HEK293 (cell line): Measurements from ENCODE around the gene GLIS1.

Experiments used
- CTCF ChIA-PET: fragments of 350-600 bp; formaldehyde crosslinking; extraction: SDS; loops from one replicate; lab custom pipeline; 2021; ENCODE audit warnings: antibody characterized with exemption; lab: Yijun Ruan, JAX
- POLR2A ChIA-PET: fragments of 300-600 bp; formaldehyde crosslinking; extraction: SDS; loops from one replicate; lab custom pipeline; 2020; ENCODE audit warnings: antibody characterized with exemption, inconsistent platforms; lab: Yijun Ruan, JAX
- H3K27ac ChIP-seq: fragments of 200-500 bp; sonication (Bioruptor generic); 2 replicates; pipeline ENCODE4 v1.5.1; 2014; ENCODE audit warnings: low read depth, low read length, control low read depth, inconsistent platforms; ENCODE audit errors: extremely low read depth
- H3K36me3 ChIP-seq, 2 experiments: fragments of 200-500 bp in 1 of 2; sonication (Bioruptor generic) in 1 of 2; 1 replicate in 1 of 2; 2 replicates in 1 of 2; pipeline ENCODE4 v1.5.1; 2014 to 2017; ENCODE audit warnings: inconsistent platforms in 2 of 2, low read length in 2 of 2; ENCODE audit not compliant: control insufficient read depth in 2 of 2, insufficient read depth in 1 of 2
- H3K4me1 ChIP-seq: fragments of 200-500 bp; sonication (Bioruptor generic); 2 replicates; pipeline ENCODE4 v1.5.1; 2014; ENCODE audit warnings: mild to moderate bottlenecking, low read length, inconsistent platforms; ENCODE audit not compliant: control insufficient read depth, insufficient read depth
- H3K4me3 ChIP-seq: 2 replicates; pipeline ENCODE4 v1.5.1; 2011; ENCODE audit warnings: low read depth, mild to moderate bottlenecking, control low read depth, low read length, moderate library complexity
- H3K9me3 ChIP-seq: fragments of 200-500 bp; sonication (Bioruptor generic); 2 replicates; pipeline ENCODE4 v1.5.1; 2014; ENCODE audit warnings: low read depth, low read length, inconsistent platforms; ENCODE audit not compliant: control insufficient read depth, insufficient read depth
- BCL11B ChIP-seq: fragments of 450-650 bp; formaldehyde crosslinking; IDR thresholded peaks from 2 replicates; pipeline ENCODE4 v1.5.1; 2016; ENCODE audit warnings: low read depth, missing biosample characterization, missing genetic modification characterization
- ELK4 ChIP-seq: IDR thresholded peaks from 2 replicates; pipeline ENCODE4 v1.6.1; 2011; ENCODE audit warnings: mild to moderate bottlenecking, low read depth, low read length, borderline replicate concordance
- SP3 ChIP-seq: fragments of 450-650 bp; formaldehyde crosslinking; IDR thresholded peaks from 2 replicates; pipeline ENCODE4 v1.5.1; 2016; ENCODE audit warnings: missing biosample characterization, missing genetic modification characterization
- ZBTB1 ChIP-seq: fragments of 450-650 bp; formaldehyde crosslinking; IDR thresholded peaks from 2 replicates; pipeline ENCODE4 v1.5.1; 2016; ENCODE audit warnings: missing biosample characterization, missing genetic modification characterization
- ZBTB11 ChIP-seq: fragments of 450-650 bp; formaldehyde crosslinking; conservative IDR thresholded peaks from 2 replicates; pipeline ENCODE4 v1.5.1; 2016; ENCODE audit warnings: low read depth, missing biosample characterization, missing genetic modification characterization
- ZBTB49 ChIP-seq: fragments of 450-650 bp; formaldehyde crosslinking; IDR thresholded peaks from 2 replicates; pipeline ENCODE4 v1.5.1; 2016; ENCODE audit warnings: missing biosample characterization, missing genetic modification characterization, low read depth
- ZEB2 ChIP-seq: fragments of 450-650 bp; formaldehyde crosslinking; IDR thresholded peaks from 2 replicates; pipeline ENCODE4 v1.5.1; 2016; ENCODE audit warnings: missing biosample characterization, missing genetic modification characterization
- ZFP3 ChIP-seq: fragments of 450-650 bp; formaldehyde crosslinking; IDR thresholded peaks from 2 replicates; pipeline ENCODE4 v1.5.1; 2016; ENCODE audit warnings: low read depth, missing biosample characterization, missing genetic modification characterization
- ZNF121 ChIP-seq: fragments of 450-650 bp; formaldehyde crosslinking; IDR thresholded peaks from 2 replicates; pipeline ENCODE4 v1.5.1; 2016; ENCODE audit warnings: missing biosample characterization, missing genetic modification characterization
- ZNF133 ChIP-seq: fragments of 450-650 bp; formaldehyde crosslinking; IDR thresholded peaks from 2 replicates; pipeline ENCODE4 v1.5.1; 2016; ENCODE audit warnings: missing biosample characterization, missing genetic modification characterization
- ZNF174 ChIP-seq: fragments of 450-650 bp; formaldehyde crosslinking; IDR thresholded peaks from 2 replicates; pipeline ENCODE4 v1.5.0; 2017; ENCODE audit warnings: missing biosample characterization, mild to moderate bottlenecking, missing genetic modification characterization
- ZNF2 ChIP-seq: fragments of 450-650 bp; formaldehyde crosslinking; IDR thresholded peaks from 2 replicates; pipeline ENCODE4 v1.5.1; 2016; ENCODE audit warnings: missing biosample characterization, missing genetic modification characterization
- ZNF324 ChIP-seq: fragments of 450-650 bp; formaldehyde crosslinking; IDR thresholded peaks from 2 replicates; pipeline ENCODE4 v1.5.1; 2016; ENCODE audit warnings: missing biosample characterization, missing genetic modification characterization
- ZNF391 ChIP-seq: fragments of 450-650 bp; formaldehyde crosslinking; IDR thresholded peaks from 2 replicates; pipeline ENCODE4 v1.5.1; 2016; ENCODE audit warnings: low read depth, missing biosample characterization, missing genetic modification characterization, borderline replicate concordance
- ZNF398 ChIP-seq: fragments of 450-650 bp; formaldehyde crosslinking; IDR thresholded peaks from 2 replicates; pipeline ENCODE4 v1.5.1; 2017; ENCODE audit warnings: missing biosample characterization, missing genetic modification characterization
- ZNF423 ChIP-seq: fragments of 450-650 bp; formaldehyde crosslinking; IDR thresholded peaks from 2 replicates; pipeline ENCODE4 v1.5.1; 2016; ENCODE audit warnings: missing biosample characterization, missing genetic modification characterization
- ZNF501 ChIP-seq: fragments of 450-650 bp; formaldehyde crosslinking; IDR thresholded peaks from 2 replicates; pipeline ENCODE4 v1.5.1; 2016; ENCODE audit warnings: missing biosample characterization, missing genetic modification characterization
- ZNF518A ChIP-seq: fragments of 450-650 bp; formaldehyde crosslinking; conservative IDR thresholded peaks from 2 replicates; pipeline ENCODE4 v1.5.1; 2016; ENCODE audit warnings: low read depth, missing biosample characterization, missing genetic modification characterization
- ZNF521 ChIP-seq: fragments of 450-650 bp; formaldehyde crosslinking; IDR thresholded peaks from 2 replicates; pipeline ENCODE4 v1.5.1; 2017; ENCODE audit warnings: missing biosample characterization, mild to moderate bottlenecking, missing genetic modification characterization
- ZNF658 ChIP-seq: fragments of 450-650 bp; formaldehyde crosslinking; IDR thresholded peaks from 2 replicates; pipeline ENCODE4; 2016; ENCODE audit warnings: missing biosample characterization, missing genetic modification characterization
- ZNF670 ChIP-seq: fragments of 450-650 bp; formaldehyde crosslinking; IDR thresholded peaks from 2 replicates; pipeline ENCODE4 v1.5.1; 2016; ENCODE audit warnings: missing biosample characterization, missing genetic modification characterization, low read depth

The GLIS1 gene

GRCh38 chr1:53500204-53501064 is 238.5 kb downstream of the GLIS1 start (continued):
- TF ChIP-seq ZBTB49: no peak
- no peak for TF ChIP-seq ZNF501 (tag by site-specific recombination)
- no peak for TF ChIP-seq ZNF2
- TF ChIP-seq ZNF518A: no peak
- TF ChIP-seq ZBTB1 (tag by site-specific recombination): no peak
- TF ChIP-seq BCL11B (tag by site-specific recombination): no peak
- no peak for TF ChIP-seq ZFP3 (tag by site-specific recombination)
- TF ChIP-seq ZNF174: no peak
- no peak for TF ChIP-seq ZNF670 (tag by site-specific recombination)
- TF ChIP-seq ZNF423 (tag by site-specific recombination): peak; percentile 85
- TF ChIP-seq ZBTB11: no peak
- no peak for TF ChIP-seq SP3
- no peak for TF ChIP-seq ZNF133
- TF ChIP-seq ZNF324: no peak

GRCh38 chr1:53499257-53500203 is 239.4 kb downstream of the GLIS1 start:
- Histone ChIP-seq H3K4me3 (no peak overlapping the region), H3K36me3 (no peaks in the 10 kb centered on the region), H3K9me3 (no peaks in the 10 kb centered on the region), H3K27ac (no peak overlapping the region), H3K4me1 (no peaks in the 10 kb centered on the region)
- ChIA-PET POLR2A (no interaction called here), CTCF (interaction anchor here (0.6 kb wide), 1 partner anchor 89 kb away, joined by 3 read pairs; no protein-coding TSS in a partner anchor)
- TF ChIP-seq ZNF391 (tag by site-specific recombination): no peak
- no peak for TF ChIP-seq ZNF658 (tag by site-specific recombination)
- no peak for TF ChIP-seq ZEB2 (tag by site-specific recombination)
- no peak for TF ChIP-seq ZNF121 (tag by site-specific recombination)
- TF ChIP-seq ZNF398 (tag by site-specific recombination): no peak
- TF ChIP-seq ZNF521 (tag by site-specific recombination): no peak
- no peak for TF ChIP-seq ZNF2
- TF ChIP-seq ELK4: no peak
